K562 (cell line): ENCODE results near the gene USH2A. TPM values are rescaled to one million over a fixed set of nuclear protein-coding genes. Genes with fewer than 3 reads are reported as not detected.

Experiments
- ATAC-seq: fragments of 200-7000 bp; cut with Tn5 transposase; 3 replicates; pipeline ENCODE4 v1.9.1; 2020; ENCODE audit warnings: moderate library complexity
- BruUV-seq: library from RNA; stranded (reverse); fragments of 400-500 nt; replicated peaks from 2 replicates; lab custom pipeline; 2021; lab: Mats Ljungman, UMichigan
- CTCF ChIA-PET: fragments of 300-600 bp; formaldehyde crosslinking; extraction: SDS; loops from one replicate; lab custom pipeline; 2021; ENCODE audit warnings: low intra/inter-chr PET ratio; lab: Yijun Ruan, JAX
- POLR2A ChIA-PET: fragments of 300-600, 350-650 bp; sonication (Branson Sonifier 250); formaldehyde crosslinking; extraction: SDS; loops from one replicate; lab custom pipeline; 2021; ENCODE audit warnings: antibody characterized with exemption, inconsistent platforms; lab: Yijun Ruan, JAX
- DNase-seq, 4 experiments: peaks; one replicate each; pipeline versions ENCODE4 v3.0.0 to v3.0.0-alpha.2; 2011 to 2018; ENCODE audit warnings: low spot score in 3 of 4, mixed read lengths in 3 of 4; ENCODE audit errors: extremely low read depth in 1 of 4
- FAIRE-seq: peaks from 2 replicates; lab custom pipeline; 2011; peaks lifted over from hg19 to GRCh38; lab: Jason Lieb, UNC
- H2AFZ ChIP-seq: 2 replicates; pipeline ENCODE4 v1.6.0; 2011; ENCODE audit warnings: low read depth, low read length, control low read depth, inconsistent platforms
- H3K27ac ChIP-seq: fragments of 200-600 bp; 3 replicates; pipeline ENCODE4 v1.8.0; 2011; ENCODE audit warnings: low read depth, mild to moderate bottlenecking, control low read depth, inconsistent platforms, low read length, moderate library complexity, mixed read lengths; ENCODE audit errors: extremely low read depth
- H3K27me3 ChIP-seq, 2 experiments: fragments of 300-600 bp in 1 of 2; 2 replicates in 1 of 2; 3 replicates in 1 of 2; pipeline versions ENCODE4 v1.6.0 to v1.8.0; 2011; ENCODE audit warnings: inconsistent platforms in 2 of 2, low read length in 2 of 2, mild to moderate bottlenecking in 1 of 2, mixed read lengths in 1 of 2, moderate library complexity in 1 of 2; ENCODE audit not compliant: control insufficient read depth in 2 of 2, insufficient read depth in 2 of 2
- H3K36me3 ChIP-seq: fragments of 300-600 bp; 3 replicates; pipeline ENCODE4 v1.8.0; 2011; ENCODE audit warnings: mild to moderate bottlenecking, low read length, inconsistent platforms; ENCODE audit not compliant: control insufficient read depth, insufficient read depth
- H3K4me1 ChIP-seq, 2 experiments: fragments of 200-600 bp in 1 of 2; replicated peaks in 1 of 2; 2 replicates in 1 of 2; 3 replicates in 1 of 2; pipeline versions ENCODE4 v1.5.1 to v1.8.0; 2011; ENCODE audit warnings: inconsistent platforms in 2 of 2, low read length in 2 of 2, mild to moderate bottlenecking in 1 of 2, mixed read lengths in 1 of 2, moderate library complexity in 1 of 2; ENCODE audit not compliant: control insufficient read depth in 2 of 2, insufficient read depth in 2 of 2
- H3K4me2 ChIP-seq: 2 replicates; pipeline ENCODE4 v1.6.1; 2011; ENCODE audit warnings: low read length, control low read depth, inconsistent platforms, mixed read lengths; ENCODE audit not compliant: insufficient read depth
- H3K4me3 ChIP-seq: fragments of 200-600 bp; sonication (generic), shearing (Covaris generic); 2 replicates; pipeline ENCODE4 v1.5.1; 2016; ENCODE audit warnings: control low read depth, inconsistent platforms
- H3K79me2 ChIP-seq: fragments of 200-600 bp; 3 replicates; pipeline ENCODE4 v1.8.0; 2011; ENCODE audit warnings: low read length, inconsistent platforms; ENCODE audit not compliant: control insufficient read depth, insufficient read depth
- H3K9ac ChIP-seq, 2 experiments: 2 replicates each; pipeline versions ENCODE4 v1.6.0 to v1.6.1; 2011; ENCODE audit warnings: low read depth in 2 of 2, low read length in 2 of 2, control low read depth in 1 of 2, inconsistent platforms in 1 of 2, mild to moderate bottlenecking in 1 of 2, mixed read lengths in 1 of 2; ENCODE audit not compliant: insufficient read depth in 1 of 2
- H3K9me1 ChIP-seq: one replicate; pipeline ENCODE4 v1.6.0; 2011; ENCODE audit warnings: inconsistent platforms, mild to moderate bottlenecking, low read length, moderate library complexity; ENCODE audit not compliant: control insufficient read depth, insufficient read depth
- H3K9me3 ChIP-seq: replicated peaks from 2 replicates; pipeline ENCODE4 v1.5.1; 2011; ENCODE audit warnings: low read depth, low read length, inconsistent platforms; ENCODE audit not compliant: control insufficient read depth, insufficient read depth
- H4K20me1 ChIP-seq: replicated peaks from 2 replicates; pipeline ENCODE4 v1.6.1; 2011; ENCODE audit warnings: low read length, inconsistent platforms, mixed read lengths; ENCODE audit not compliant: control insufficient read depth, insufficient read depth
- CUX1 ChIP-seq: fragments of 200-800 bp; sonication (Bioruptor generic); IDR thresholded peaks from 2 replicates; pipeline ENCODE4 v1.6.1; 2016; ENCODE audit warnings: missing genetic modification characterization, missing compliant biosample characterization
- E2F4 ChIP-seq: sonication (generic); formaldehyde crosslinking; IDR thresholded peaks from 2 replicates; pipeline ENCODE4 v1.8.0; 2022; ENCODE audit warnings: mild to moderate bottlenecking, low read depth, missing genetic modification reagents
- EP300 ChIP-seq: IDR thresholded peaks from 2 replicates; pipeline ENCODE4 v1.6.1; 2012; ENCODE audit warnings: low read length, improper control_type of control experiment
- GABPB2 ChIP-seq: fragments of 250-450 bp; sonication (Bioruptor Pico); conservative IDR thresholded peaks from 2 replicates; pipeline ENCODE4 v1.5.1; 2021; ENCODE audit warnings: mild to moderate bottlenecking
- MYBL2 ChIP-seq, 2 experiments: fragments of 450-650 bp in 1 of 2; sonication (generic) in 1 of 2; formaldehyde crosslinking in 1 of 2; IDR thresholded peaks; 2 replicates each; pipeline versions ENCODE4 v1.6.1 to v1.8.1; 2017 to 2022; ENCODE audit warnings: borderline replicate concordance in 1 of 2, inconsistent platforms in 1 of 2, low read depth in 1 of 2, mild to moderate bottlenecking in 1 of 2, missing genetic modification reagents in 1 of 2, moderate library complexity in 1 of 2
- NEUROD1 ChIP-seq: fragments of 150-350 bp; IDR thresholded peaks from 2 replicates; pipeline ENCODE4 v1.6.1; 2014; ENCODE audit warnings: borderline replicate concordance, low read length, low read depth; ENCODE audit not compliant: partially characterized antibody
- NR4A1 ChIP-seq, 2 experiments: fragments of 250-450 bp in 1 of 2; fragments of 450-650 bp in 1 of 2; sonication (Bioruptor Pico) in 1 of 2; IDR thresholded peaks; 2 replicates each; pipeline versions ENCODE4 v1.4.0 to v1.6.1; 2016 to 2020; ENCODE audit warnings: mild to moderate bottlenecking in 2 of 2, missing compliant biosample characterization in 1 of 2, missing genetic modification characterization in 1 of 2, moderate library complexity in 1 of 2
- TFAM ChIP-seq: fragments of 250-450 bp; sonication (Bioruptor Pico); conservative IDR thresholded peaks from 2 replicates; pipeline ENCODE4 v1.5.0; 2021; ENCODE audit warnings: mild to moderate bottlenecking, moderate library complexity
- TRIM25 ChIP-seq: fragments of 450-650 bp; IDR thresholded peaks from 2 replicates; pipeline ENCODE4 v1.7.0; 2016; ENCODE audit warnings: borderline replicate concordance
- ZBTB8A ChIP-seq: fragments of 450-650 bp; IDR thresholded peaks from 2 replicates; pipeline ENCODE4 v1.6.1; 2018; ENCODE audit warnings: mild to moderate bottlenecking, moderate library complexity; ENCODE audit not compliant: partially characterized antibody
- ZNF263 ChIP-seq: sonication (generic); formaldehyde crosslinking; IDR thresholded peaks from 2 replicates; pipeline ENCODE4 v1.8.0; 2022; ENCODE audit warnings: mild to moderate bottlenecking, missing genetic modification reagents, borderline replicate concordance
- WGBS: fragments of 100-300 bp; shearing (Covaris generic); methylation state at CpG from one replicate; pipeline ENCODE4 v1.1.6; 2016; ENCODE audit warnings: low coverage, mixed read lengths; ENCODE audit not compliant: insufficient coverage; ENCODE audit errors: missing lambda C conversion rate; 5-methylcytosine and 5-hydroxymethylcytosine counted together
- in situ Hi-C: fragments of 300-500 bp; cut with MboI; formaldehyde crosslinking; loops from 4 replicates; pipeline ENCODE4 v1.15.0; 2018; ENCODE audit warnings: inconsistent platforms, mixed read lengths
- intact Hi-C: fragments of 100-400 bp; cut with micrococcal nuclease; formaldehyde crosslinking; loops from 2 replicates; pipeline ENCODE4 v1.14.2; 2022
- polyA plus RNA-seq, 8 experiments: library from polyadenylated mRNA; depleted of rRNA in 4 of 8; stranded (reverse) in 5 of 8; unstranded in 3 of 8; fragments of >200 nt; fragmentation: Nextera tagmentation in 2 of 8; fragmentation: Illumina TruSeq in 1 of 8; extraction: Ambion mirVana in 2 of 8; extraction: Trizol in 1 of 8; gene quantifications; 2 replicates each; pipeline versions ENCODE4 v1.2.1 to v1.2.3, GENCODE V29; 2011 to 2014; ENCODE audit warnings: inconsistent platforms in 1 of 8, missing spikeins in 1 of 8
- total RNA-seq, 7 experiments: library from RNA; depleted of rRNA in 6 of 7; stranded (reverse); fragments of >200 nt in 6 of 7; fragmentation: Illumina TruSeq in 2 of 7; extraction: Trizol in 2 of 7; gene quantifications; 2 replicates each; pipeline versions ENCODE4 v1.2.1 to v1.2.3, GENCODE V29; 2011 to 2021; ENCODE audit warnings: low replicate concordance in 1 of 7

Gene USH2A
- total and polyA plus RNA-seq, 9 of the 15 experiments (the other 6 are each of a cell fraction or from before 2014, with no cell fraction given) = under 0.01 TPM; not detected in 7

GRCh38 chr1:215863796-215864195 lies 559.5 kb downstream of the USH2A start (continued):
- TF ChIP-seq NR4A1 (CRISPR knock-in tag; IDR thresholded peaks at IDR 0.05) (no peak), NR4A1 (tag; IDR thresholded peaks at IDR 0.05) (no peak), CUX1 (CRISPR knock-in tag) (no peak)

- no peaks in the 10 kb centered on the region for H4K20me1 ChIP-seq
- H3K4me1 ChIP-seq = no peaks in the 10 kb centered on the region
- peaks cover 1% of the 10 kb centered on the region; the same call in 1 of the 2 replicates for H3K9me3 ChIP-seq
- no peaks in the 10 kb centered on the region for H3K36me3 ChIP-seq
- no peak overlapping the region for H3K9ac ChIP-seq
- H3K27ac ChIP-seq = no peak overlapping the region
- DNase-seq (no peak), FAIRE-seq (no peak), ATAC-seq (no peak)
- 0% methylated on average over 3 of the region's 3 CpGs for WGBS
- in situ Hi-C loops = no loop called here
- no peaks in the 10 kb centered on the region for H3K9me1 ChIP-seq
- no peaks in the 10 kb centered on the region for H3K27me3 ChIP-seq
- BruUV-seq = no TSS peak
- H3K4me2 ChIP-seq = no peak overlapping the region
- ChIA-PET CTCF (no interaction called here), POLR2A (no interaction called here)
- intact Hi-C loops = no loop called here
- H3K4me3 ChIP-seq = no peak overlapping the region
- H2AFZ ChIP-seq = no peak overlapping the region
- H3K79me2 ChIP-seq = no peaks in the 10 kb centered on the region
- TF ChIP-seq E2F4 (CRISPR knock-in tag) (no peak), NEUROD1 (no peak), TRIM25 (no peak), GABPB2 (CRISPR knock-in tag) (no peak), TFAM (CRISPR knock-in tag) (no peak), ZBTB8A (no peak), MYBL2 (IDR thresholded peaks at IDR 0.05; ENCODE audit: low read depth) (no peak), MYBL2 (CRISPR knock-in tag; IDR thresholded peaks at IDR 0.05; ENCODE audit: borderline replicate concordance) (no peak), EP300 (no peak), ZNF263 (CRISPR knock-in tag) (no peak)
Measured at GRCh38 chr1:215860833-215861232, 562.4 kb downstream of the USH2A start.
